MM.1S (cell line): ENCODE measurements around the gene EHBP1L1.

Experiments
- DNase-seq: peaks from one replicate; pipeline ENCODE4 v3.0.0-alpha.2; 2015
- H2AFZ ChIP-seq: fragments of 300-600 bp; sonication (generic); 2 replicates; pipeline ENCODE4 v1.6.0; 2016; ENCODE audit warnings: antibody characterized with exemption, low read length
- H3F3A ChIP-seq: fragments of 300-600 bp; sonication (generic); 2 replicates; pipeline ENCODE4 v1.6.1; 2016; ENCODE audit warnings: mild to moderate bottlenecking, antibody characterized with exemption, low read length, moderate library complexity, mixed read lengths; ENCODE audit not compliant: insufficient read depth
- H3K27ac ChIP-seq: fragments of 300-600 bp; sonication (generic); 2 replicates; pipeline ENCODE4 v1.5.1; 2016; ENCODE audit warnings: mild to moderate bottlenecking, low read length
- H3K27me3 ChIP-seq: fragments of 300-600 bp; sonication (generic); replicated peaks from 2 replicates; pipeline ENCODE4 v1.6.0; 2016; ENCODE audit warnings: low read length; ENCODE audit not compliant: insufficient read depth
- H3K36me3 ChIP-seq: fragments of 300-600 bp; sonication (generic); replicated peaks from 2 replicates; pipeline ENCODE4 v1.6.1; 2016; ENCODE audit warnings: mild to moderate bottlenecking, low read length, mixed read lengths; ENCODE audit not compliant: insufficient read depth
- H3K4me1 ChIP-seq: fragments of 300-600 bp; sonication (generic); 2 replicates; pipeline ENCODE4 v1.6.1; 2016; ENCODE audit warnings: low read length, mixed read lengths
- H3K4me2 ChIP-seq: fragments of 300-600 bp; sonication (generic); 2 replicates; pipeline ENCODE4 v1.6.0; 2016; ENCODE audit warnings: low read depth, low read length
- H3K4me3 ChIP-seq: fragments of 300-600 bp; sonication (generic); 2 replicates; pipeline ENCODE4 v1.5.1; 2016; ENCODE audit warnings: low read length, mixed read lengths
- H3K79me2 ChIP-seq: fragments of 300-600 bp; sonication (generic); 2 replicates; pipeline ENCODE4 v1.6.1; 2016; ENCODE audit warnings: mixed run types, low read length, mixed read lengths
- H3K9ac ChIP-seq: fragments of 300-600 bp; sonication (generic); 2 replicates; pipeline ENCODE4 v1.6.1; 2016; ENCODE audit warnings: low read length, mixed read lengths
- H3K9me2 ChIP-seq: fragments of 300-600 bp; sonication (generic); replicated peaks from 2 replicates; pipeline ENCODE4 v1.6.1; 2016; ENCODE audit warnings: mild to moderate bottlenecking, low read length, mixed read lengths; ENCODE audit not compliant: insufficient read depth
- H3K9me3 ChIP-seq: fragments of 300-600 bp; sonication (generic); replicated peaks from 2 replicates; pipeline ENCODE4 v1.6.1; 2016; ENCODE audit warnings: mild to moderate bottlenecking, low read length, mixed read lengths; ENCODE audit not compliant: insufficient read depth
- H4K20me1 ChIP-seq: fragments of 300-600 bp; sonication (generic); 2 replicates; pipeline ENCODE4 v1.6.1; 2016; ENCODE audit warnings: mild to moderate bottlenecking, low read length, moderate library complexity, mixed read lengths; ENCODE audit not compliant: insufficient read depth
- CTCF ChIP-seq: fragments of 300-600 bp; sonication (generic); IDR thresholded peaks from 2 replicates; pipeline ENCODE4 v1.5.1; 2016; ENCODE audit warnings: antibody characterized with exemption, low read length, mixed read lengths
- EZH2 ChIP-seq: fragments of 300-600 bp; sonication (generic); optimal IDR thresholded peaks from 2 replicates; pipeline ENCODE3; 2017; ENCODE audit warnings: low read depth, mild to moderate bottlenecking, antibody characterized with exemption, low read length, mixed read lengths
- EZH2phosphoT487 ChIP-seq: fragments of 300-600 bp; sonication (generic); IDR thresholded peaks from 2 replicates; pipeline ENCODE4 v1.6.1; 2018; ENCODE audit warnings: antibody characterized with exemption, low read length

Gene EHBP1L1

GRCh38 chr11:65617136-65617850, 41.4 kb downstream of the EHBP1L1 start:
- H3K27ac ChIP-seq = no peak overlapping the region
- peak overlapping the region; percentile 99 for H3K4me2 ChIP-seq
- H2AFZ ChIP-seq = no peak overlapping the region
- H3K9ac ChIP-seq = peak overlapping the region; percentile 93; the same call in 1 of the 2 replicates
- no peaks in the 10 kb centered on the region for H3K27me3 ChIP-seq
- DNase-seq = no peak
- peaks cover 70% of the 10 kb centered on the region for H3K79me2 ChIP-seq
- peak overlapping the region; percentile 77 for H3K4me3 ChIP-seq
- peaks cover 17% of the 10 kb centered on the region for H3K4me1 ChIP-seq
- no peaks in the 10 kb centered on the region for H3K9me3 ChIP-seq
- TF ChIP-seq CTCF = no peak
- no peaks in the 10 kb centered on the region for H4K20me1 ChIP-seq
- 0 out of 2 replicates have a peak, but pooled peaks cover 5% of the 10 kb centered on the region for H3F3A ChIP-seq
- H3K9me2 ChIP-seq = no peaks in the 10 kb centered on the region
- H3K36me3 ChIP-seq = no peaks in the 10 kb centered on the region

GRCh38 chr11:65617990-65618751, 42.3 kb downstream of the EHBP1L1 start:
- Histone ChIP-seq H3K9ac (no peak overlapping the region), H3K36me3 (no peaks in the 10 kb centered on the region), H3K79me2 (peaks cover 65% of the 10 kb centered on the region)

GRCh38 chr11:65618763-65619162, 42.9 kb downstream of the EHBP1L1 start:
- no peak for DNase-seq
- H3K9me3 ChIP-seq = no peaks in the 10 kb centered on the region
- H3K79me2 ChIP-seq = peaks cover 59% of the 10 kb centered on the region
- H4K20me1 ChIP-seq = no peaks in the 10 kb centered on the region
- H3K36me3 ChIP-seq = no peaks in the 10 kb centered on the region
- H2AFZ ChIP-seq = no peak overlapping the region
- H3K4me2 ChIP-seq = no peak overlapping the region
- no peak overlapping the region for H3K4me3 ChIP-seq
- H3K4me1 ChIP-seq = peaks cover 11% of the 10 kb centered on the region; the same call in 1 of the 2 replicates
- 0 out of 2 replicates have a peak, but pooled peaks cover 5% of the 10 kb centered on the region for H3F3A ChIP-seq
- no peak overlapping the region for H3K9ac ChIP-seq
- H3K9me2 ChIP-seq = no peaks in the 10 kb centered on the region
- H3K27ac ChIP-seq = no peak overlapping the region
- TF ChIP-seq EZH2 = no peak
- no peak for TF ChIP-seq EZH2phosphoT487
- TF ChIP-seq CTCF = no peak
- no peaks in the 10 kb centered on the region for H3K27me3 ChIP-seq

More at GRCh38 chr11:65617990-65618751, 42.3 kb downstream of the EHBP1L1 start:
- DNase-seq = no peak
- Histone ChIP-seq H3F3A (0 out of 2 replicates have a peak, but pooled peaks cover 5% of the 10 kb centered on the region), H2AFZ (no peak overlapping the region), H3K4me2 (no peak overlapping the region), H3K4me3 (no peak overlapping the region), H3K27me3 (no peaks in the 10 kb centered on the region), H4K20me1 (no peaks in the 10 kb centered on the region), H3K9me3 (no peaks in the 10 kb centered on the region), H3K9me2 (no peaks in the 10 kb centered on the region), H3K4me1 (peaks cover 12% of the 10 kb centered on the region), H3K27ac (no peak overlapping the region)
- no peak for TF ChIP-seq EZH2phosphoT487
- TF ChIP-seq EZH2 = no peak
- TF ChIP-seq CTCF = no peak
